HG02840 (cell line): ENCODE results near the gene ERBB2.
"Not testable (repeated sequence)": the region's sequence is repeated elsewhere in the genome, so short reads cannot be mapped to it uniquely, and the experiment has no call there.

ENCODE experiments used
- ATAC-seq: cut with Tn5 transposase; IDR thresholded peaks from one replicate; pipeline ENCODE4 v1.9.1; 2021; ENCODE audit warnings: mild to moderate bottlenecking, moderate library complexity, moderate number of reproducible peaks; ENCODE audit not compliant: unreplicated experiment, low FRiP score

The ERBB2 gene

GRCh38 chr17:39719563-39720355 lies 19.9 kb downstream of the ERBB2 start:
- no peak for ATAC-seq

DNA sequence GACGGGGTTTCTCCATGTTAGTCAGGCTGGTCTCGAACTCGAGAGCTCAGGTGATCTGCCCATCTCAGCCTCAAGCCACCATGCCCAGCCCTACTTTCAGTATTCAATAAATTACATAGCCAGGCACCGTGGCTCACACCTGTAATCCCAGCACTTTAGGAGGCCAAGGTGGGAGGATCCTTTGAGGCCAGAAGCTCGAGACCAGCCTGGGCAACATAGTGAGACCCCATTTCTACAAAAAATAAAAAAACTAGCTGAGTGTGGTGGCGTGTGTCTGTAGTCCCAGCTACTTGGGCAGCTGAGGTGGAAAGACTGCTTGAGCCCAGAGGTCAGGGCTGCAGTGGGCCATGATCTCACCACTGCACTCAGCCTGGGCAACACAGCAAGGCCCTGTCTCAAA lies 22.2 kb downstream of the ERBB2 start:
- ATAC-seq, result no peak

GRCh38 chr17:39722965-39723848 lies 23.3 kb downstream of the ERBB2 start:
- ATAC-seq, result no peak

- no peak for ATAC-seq
Measured at GRCh38 chr17:39724731-39725130, 24.9 kb downstream of the ERBB2 start.

- not testable (repeated sequence) for ATAC-seq
Measured at GRCh38 chr17:39725923-39726322, 26.1 kb downstream of the ERBB2 start.

DNA sequence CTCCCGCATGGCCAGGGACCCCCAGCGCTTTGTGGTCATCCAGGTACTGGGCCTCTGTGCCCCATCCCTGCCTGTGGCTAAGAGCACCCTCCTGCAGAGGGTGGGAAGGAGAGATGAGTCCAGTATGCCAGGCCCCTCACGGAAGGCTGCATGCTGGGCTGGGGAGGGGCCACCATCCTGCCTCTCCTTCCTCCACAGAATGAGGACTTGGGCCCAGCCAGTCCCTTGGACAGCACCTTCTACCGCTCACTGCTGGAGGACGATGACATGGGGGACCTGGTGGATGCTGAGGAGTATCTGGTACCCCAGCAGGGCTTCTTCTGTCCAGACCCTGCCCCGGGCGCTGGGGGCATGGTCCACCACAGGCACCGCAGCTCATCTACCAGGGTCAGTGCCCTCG lies 26.8 kb downstream of the ERBB2 start:
- no peak for ATAC-seq

DNA sequence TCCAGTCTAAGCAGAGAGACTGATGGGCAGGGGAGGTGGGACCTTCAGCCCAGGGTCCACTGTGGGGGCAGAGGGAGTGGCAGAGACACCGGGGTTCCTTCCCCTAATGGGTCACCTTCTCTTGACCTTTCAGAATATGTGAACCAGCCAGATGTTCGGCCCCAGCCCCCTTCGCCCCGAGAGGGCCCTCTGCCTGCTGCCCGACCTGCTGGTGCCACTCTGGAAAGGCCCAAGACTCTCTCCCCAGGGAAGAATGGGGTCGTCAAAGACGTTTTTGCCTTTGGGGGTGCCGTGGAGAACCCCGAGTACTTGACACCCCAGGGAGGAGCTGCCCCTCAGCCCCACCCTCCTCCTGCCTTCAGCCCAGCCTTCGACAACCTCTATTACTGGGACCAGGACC lies 27.7 kb downstream of the ERBB2 start:
- no peak for ATAC-seq

DNA sequence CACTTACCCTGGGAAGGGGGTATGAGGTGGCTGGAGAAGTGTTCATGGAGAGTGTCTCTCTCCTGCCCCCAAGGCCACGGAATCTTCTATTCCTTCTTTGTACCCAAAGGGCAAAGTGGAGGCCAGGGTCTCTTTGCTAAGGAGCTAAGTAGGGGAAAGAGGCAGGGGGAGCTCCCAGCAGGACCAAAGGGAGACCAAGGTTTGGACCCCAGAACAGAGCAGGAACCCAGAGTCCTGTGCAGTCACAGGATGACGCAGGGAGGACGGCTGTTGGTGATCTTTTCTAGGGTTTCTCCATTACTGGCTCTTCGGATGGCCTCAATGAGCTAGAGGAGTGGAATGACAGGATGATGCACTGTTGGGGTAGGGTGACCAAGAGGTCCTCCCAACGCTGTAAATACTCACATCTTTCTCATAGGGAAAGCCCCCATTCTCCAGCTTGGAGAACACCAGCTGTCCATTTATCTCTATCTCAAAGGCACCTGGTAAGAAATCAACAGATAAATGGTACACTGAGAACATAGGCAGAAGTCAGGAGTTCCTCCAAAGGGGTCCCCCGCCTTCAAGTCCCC lies 29.5 kb downstream of the ERBB2 start:
- no peak for ATAC-seq

DNA sequence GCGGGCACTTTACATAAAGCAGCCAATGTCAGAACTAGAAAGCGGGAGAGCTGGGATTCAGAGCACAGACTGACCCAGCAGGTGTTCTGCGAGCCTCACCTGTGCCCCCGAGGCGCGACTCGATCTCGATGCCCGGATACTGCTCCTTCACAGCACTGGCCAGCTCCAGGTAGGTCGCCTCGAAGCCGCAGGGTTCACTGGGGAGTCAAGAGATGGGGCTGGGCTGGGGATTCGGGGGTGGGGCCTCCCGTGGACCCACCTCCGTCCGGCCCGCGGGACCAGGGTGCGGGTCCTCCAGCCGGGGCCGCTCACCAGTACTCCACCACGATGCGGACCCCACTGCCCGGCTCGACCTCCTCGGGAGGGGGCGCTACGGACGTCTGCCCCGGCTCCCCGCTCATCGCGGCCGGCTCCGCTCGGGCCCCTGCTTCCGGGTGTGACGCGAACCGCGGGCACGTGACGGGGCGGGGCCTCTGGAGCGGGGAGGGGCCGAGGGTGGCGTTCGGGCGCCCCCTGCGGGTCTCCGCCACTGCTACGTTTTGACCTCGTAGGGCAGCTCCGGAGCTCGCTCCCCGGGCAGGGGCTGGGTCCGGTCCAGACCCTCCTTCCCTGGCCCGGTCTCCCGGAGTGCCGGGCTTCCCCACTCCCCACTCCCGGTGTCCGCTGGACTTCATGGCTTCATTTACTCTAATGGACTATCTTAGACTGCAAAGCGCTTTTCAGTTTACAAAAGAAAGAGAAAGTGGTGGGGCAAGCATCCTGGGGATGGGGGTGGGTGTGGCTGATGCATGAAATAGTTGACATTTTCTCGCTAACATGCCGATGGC lies 30.4 kb downstream of the ERBB2 start, which contains the start of gene MIEN1:
Gene MIEN1, minus strand, starts transcription at position 438 of the 827 bp plus-strand sequence. Its CDS starts 37 bp downstream, at position 401.
- ATAC-seq, result peak; percentile 84

DNA sequence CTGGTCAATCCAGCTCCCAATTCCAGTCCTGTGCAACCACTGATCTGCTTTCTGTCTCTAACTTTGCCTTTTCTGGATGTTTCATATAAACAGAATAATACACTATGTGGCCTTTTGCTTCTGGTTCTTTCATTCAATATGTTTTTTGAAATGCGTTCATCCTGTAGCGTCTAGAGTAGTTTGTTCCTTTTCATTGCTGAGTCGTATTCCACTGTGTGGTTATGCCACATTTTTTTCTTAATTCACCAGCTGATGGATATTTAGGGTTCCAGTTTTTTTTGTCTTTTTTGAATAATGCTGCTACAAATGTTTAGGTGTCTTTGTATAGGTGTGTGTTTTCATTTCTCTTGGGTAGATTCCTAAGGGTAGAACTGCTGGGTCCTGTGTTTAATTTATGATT lies 32.7 kb downstream of the ERBB2 start:
- ATAC-seq, result no peak

DNA sequence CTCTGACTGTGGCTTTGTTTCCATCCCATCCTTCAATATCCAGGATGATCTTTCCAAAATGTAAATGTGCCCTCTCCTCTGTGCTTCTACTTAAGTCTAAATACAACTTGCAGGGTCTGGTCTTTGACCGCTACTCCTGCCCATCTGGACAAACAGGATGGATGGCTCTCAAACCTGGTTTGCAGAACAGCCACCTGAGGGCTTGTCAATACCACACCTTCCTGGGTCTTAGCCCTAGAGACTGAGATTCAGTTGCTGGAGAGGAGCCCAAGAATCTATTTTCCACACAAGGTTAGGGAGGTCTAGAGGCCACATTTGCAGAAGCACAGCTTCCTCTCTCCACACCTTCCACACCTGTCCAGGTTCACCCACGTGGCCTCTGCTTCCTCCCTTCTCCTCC lies 36.0 kb downstream of the ERBB2 start:
- no peak for ATAC-seq

DNA sequence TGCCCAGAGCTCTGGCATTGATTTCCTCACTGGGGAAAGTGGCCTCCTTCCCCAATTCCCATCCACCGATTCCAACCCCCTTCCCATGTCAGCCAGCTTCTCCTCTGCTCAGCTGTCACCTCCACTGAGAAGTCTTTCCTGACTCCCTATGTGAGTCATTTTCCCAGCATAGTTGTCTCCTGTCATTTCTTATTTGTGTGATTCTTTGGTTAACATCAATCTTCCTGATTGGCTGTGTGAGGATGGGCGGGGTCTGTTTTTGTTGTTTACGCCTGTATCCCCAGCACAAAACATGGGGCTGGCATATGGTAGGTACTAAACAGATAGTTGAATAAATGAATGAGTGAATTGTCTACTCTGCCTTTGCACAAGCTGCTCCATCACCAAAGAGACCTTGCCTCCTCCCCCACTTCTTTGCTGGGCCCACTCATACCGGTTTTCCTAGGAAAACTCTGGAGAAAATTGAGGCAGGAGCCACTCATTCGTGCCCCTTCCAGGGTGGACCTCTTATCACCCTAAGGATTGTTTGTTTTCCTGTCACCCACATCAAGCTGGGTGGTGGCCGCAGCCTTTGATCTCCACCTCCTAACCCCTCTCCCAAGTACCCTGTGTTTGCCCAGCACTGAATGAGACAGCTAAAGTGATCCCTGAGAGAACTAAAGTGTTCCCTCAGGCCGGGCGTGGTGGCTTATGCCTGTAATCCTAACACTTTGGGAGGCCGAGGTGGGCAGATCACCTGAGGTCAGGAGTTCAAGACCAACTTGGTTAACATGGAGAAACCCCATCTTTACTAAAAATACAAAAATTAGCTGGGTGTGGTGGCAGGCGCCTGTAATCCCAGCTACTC lies 36.7 kb downstream of the ERBB2 start:
- ATAC-seq, result no peak

GRCh38 chr17:39737206-39737759 lies 37.4 kb downstream of the ERBB2 start:
- no peak for ATAC-seq

DNA sequence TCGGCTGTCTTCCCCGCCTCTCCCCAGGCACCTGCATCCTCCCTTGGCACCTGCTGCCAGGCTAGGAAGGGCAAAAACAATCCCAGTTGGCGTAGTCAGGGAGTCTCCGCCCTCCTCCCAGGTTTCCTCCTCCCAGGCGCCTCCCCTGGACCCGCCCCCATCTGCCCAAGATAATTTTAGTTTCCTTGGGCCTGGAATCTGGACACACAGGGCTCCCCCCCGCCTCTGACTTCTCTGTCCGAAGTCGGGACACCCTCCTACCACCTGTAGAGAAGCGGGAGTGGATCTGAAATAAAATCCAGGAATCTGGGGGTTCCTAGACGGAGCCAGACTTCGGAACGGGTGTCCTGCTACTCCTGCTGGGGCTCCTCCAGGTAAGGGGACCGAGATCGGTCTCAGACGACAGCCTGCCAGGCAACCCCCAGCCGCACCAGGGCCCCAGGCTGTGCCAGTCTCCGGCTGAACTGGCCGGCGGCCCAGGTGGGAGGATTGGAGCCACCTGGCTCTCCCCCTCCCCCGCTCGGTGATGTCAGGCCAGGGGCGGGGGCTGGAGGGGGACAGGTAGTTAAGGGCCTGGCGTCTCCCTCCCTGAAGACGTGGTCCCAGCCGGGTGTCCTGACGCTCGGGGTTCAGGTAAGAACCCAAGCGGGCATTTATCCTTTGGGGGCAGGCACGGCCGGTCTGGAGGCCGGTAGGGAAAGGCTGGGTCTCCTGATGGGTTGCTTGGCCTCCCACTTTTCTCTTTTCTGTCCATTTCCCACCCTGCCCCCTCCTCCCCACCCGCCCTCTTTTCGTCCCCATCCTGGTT lies 38.1 kb downstream of the ERBB2 start, which contains the start of gene GRB7:
Gene GRB7, plus strand, starts transcription at position 179 of the 808 bp plus-strand sequence. CDS start 4,364 bp downstream, outside the sequence.
- ATAC-seq, result no peak

- ATAC-seq, result no peak
Measured at GRCh38 chr17:39738568-39738901, 38.7 kb downstream of the ERBB2 start.

DNA sequence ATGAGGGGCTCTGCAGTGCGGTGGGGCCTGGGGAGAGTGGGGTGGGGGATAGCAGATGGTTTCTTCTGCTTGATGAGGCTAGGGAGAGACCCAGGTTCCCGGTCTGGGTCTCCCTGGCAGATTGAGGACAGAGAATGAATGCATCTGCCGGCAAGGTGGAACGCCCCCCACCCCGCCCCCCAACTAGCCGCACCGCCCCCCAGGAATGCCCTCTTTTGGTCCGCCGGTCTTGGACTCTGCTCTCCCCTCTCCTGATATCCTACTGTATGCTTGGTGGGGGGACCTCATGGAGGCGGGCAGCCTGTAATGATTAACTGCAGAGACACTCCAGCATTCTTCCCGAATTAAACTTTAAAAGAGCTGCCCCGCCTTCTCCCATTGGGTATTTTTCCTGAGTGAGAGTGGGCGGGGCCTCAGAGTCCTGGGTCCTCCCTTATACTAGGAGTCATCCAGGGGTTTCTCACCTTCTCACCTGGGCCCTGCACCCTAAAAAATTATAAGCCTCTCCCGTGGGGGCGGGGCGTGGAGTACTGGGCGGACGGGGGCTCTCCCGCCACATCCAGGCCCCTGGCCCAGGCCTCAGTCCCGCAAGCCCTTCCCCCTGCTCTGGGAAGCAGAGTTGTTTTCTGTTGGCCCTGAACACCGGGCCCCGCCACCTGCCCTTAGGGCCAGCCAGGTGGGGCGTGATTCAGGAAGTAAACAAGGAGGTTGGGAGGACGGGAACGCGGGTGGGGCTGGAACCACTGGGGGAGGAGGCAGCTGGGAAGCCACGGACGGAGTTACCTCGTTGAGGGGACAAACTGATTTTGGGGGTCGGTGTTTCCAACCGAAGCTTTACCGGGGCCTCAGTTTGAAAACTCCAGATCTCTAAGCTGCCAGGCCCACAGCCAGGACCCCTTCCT lies 39.4 kb downstream of the ERBB2 start:
- ATAC-seq, result no peak

DNA sequence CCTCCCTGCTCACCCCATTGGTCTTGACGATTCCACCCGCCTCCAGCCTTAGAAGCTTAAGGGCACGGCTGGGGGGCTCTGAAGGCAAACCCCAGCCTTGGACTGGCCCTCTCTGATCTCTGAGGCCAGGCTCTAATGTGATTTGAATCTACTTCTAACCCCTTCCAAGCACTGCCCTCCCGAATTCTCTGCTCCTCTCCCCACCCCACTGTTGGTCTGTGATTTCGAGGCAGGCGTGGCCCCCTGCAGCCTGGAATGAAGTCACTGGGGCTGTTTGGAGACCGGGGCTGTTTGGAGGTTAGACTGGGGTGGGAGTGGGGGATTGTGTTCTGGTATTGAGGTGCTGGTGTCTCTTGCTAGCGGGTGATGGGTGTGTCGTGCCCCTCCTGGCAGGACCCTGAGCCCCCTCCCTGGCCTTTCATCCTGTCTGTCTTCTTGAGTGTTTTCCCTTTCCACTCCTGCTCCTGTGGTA lies 40.1 kb downstream of the ERBB2 start:
- no peak for ATAC-seq
